Epithelial cell of esophagus (primary cell): ENCODE data around the gene WDR27.
"Not testable (repeated sequence)": the region's sequence is repeated elsewhere in the genome, so short reads cannot be mapped to it uniquely, and the experiment has no call there.

Experiments used
- DNase-seq: peaks from one replicate; pipeline ENCODE4 v3.0.0; 2010; ENCODE audit warnings: low read depth
- H3K4me3 ChIP-seq: 2 replicates; pipeline ENCODE4 v1.5.1; 2011; ENCODE audit warnings: mild to moderate bottlenecking, low read length, control low read depth
- TF ChIP-seq, protein P1 (sequence below): IDR thresholded peaks from 2 replicates; pipeline ENCODE4 v1.5.1; 2011; ENCODE audit warnings: low read depth, mild to moderate bottlenecking, low read length, control low read depth, inconsistent platforms; ENCODE audit not compliant: insufficient read depth; ENCODE audit errors: missing control alignments

The WDR27 gene

DNA sequence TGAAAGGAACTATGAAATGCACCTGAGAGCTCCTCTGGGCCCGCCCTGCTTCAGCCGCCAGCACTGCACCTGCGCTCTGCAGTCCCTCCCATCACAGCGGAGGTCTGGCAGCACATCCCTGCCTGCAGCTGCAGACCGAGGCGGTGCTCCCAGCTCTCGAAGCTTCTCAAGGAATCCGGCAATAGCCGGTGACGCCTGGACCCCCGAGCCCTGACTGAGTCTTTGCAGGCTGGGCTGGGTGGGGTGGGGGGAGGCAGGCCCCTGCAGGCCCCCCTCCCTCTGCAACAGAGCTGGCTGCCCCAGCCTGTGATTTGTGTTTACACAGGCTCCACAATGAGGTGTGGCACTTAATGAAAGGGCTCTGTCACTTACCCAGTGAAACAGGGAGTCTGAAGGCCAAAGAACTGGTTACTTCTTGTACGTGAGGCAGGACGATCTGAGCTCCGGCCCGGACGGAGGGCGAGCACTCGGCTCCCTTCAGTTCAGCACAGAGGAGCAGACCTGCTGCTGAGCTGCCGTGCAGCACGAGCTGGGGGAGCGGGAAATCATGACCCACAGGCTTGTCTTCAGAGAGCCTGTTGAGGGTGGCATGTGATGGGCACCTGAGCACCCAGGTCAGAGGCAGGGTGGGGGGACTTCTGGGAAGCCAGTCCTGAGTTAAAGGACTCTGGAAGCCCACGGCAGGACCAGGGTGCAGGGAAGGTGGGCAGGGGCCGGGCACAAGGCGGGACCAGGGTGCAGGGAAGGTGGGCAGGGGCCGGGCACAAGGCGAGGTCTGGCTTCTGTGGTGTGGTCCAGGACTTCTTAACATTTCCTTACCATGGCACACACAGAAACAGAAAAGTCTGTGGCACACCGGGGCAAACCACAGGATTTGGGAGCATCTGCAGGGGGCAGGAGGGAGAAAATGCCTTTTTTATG is 255.9 kb downstream of the WDR27 start:
- DNase-seq: no peak
- TF ChIP-seq, protein P1, sequence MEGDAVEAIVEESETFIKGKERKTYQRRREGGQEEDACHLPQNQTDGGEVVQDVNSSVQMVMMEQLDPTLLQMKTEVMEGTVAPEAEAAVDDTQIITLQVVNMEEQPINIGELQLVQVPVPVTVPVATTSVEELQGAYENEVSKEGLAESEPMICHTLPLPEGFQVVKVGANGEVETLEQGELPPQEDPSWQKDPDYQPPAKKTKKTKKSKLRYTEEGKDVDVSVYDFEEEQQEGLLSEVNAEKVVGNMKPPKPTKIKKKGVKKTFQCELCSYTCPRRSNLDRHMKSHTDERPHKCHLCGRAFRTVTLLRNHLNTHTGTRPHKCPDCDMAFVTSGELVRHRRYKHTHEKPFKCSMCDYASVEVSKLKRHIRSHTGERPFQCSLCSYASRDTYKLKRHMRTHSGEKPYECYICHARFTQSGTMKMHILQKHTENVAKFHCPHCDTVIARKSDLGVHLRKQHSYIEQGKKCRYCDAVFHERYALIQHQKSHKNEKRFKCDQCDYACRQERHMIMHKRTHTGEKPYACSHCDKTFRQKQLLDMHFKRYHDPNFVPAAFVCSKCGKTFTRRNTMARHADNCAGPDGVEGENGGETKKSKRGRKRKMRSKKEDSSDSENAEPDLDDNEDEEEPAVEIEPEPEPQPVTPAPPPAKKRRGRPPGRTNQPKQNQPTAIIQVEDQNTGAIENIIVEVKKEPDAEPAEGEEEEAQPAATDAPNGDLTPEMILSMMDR: no peak
- no peak overlapping the region for H3K4me3 ChIP-seq

DNA sequence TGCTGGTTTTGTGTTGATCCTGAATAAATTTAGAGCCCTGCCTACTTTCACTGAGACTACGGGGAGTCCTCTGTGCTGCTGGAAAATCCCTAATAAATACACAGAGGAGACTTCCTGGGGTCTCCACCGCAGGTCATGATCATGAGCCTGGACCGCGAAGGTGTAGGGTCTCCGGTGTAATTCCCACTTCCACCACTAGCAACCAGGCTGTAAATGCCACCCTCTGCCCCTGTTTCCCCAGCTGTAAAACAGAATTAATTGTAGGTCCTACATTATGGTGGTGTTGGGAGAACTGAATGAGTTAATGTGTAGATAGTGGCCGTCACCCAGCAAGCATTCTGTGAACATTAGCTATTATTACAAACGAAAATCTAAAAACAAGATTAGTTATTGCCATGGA is 256.6 kb downstream of the WDR27 start:
- TF ChIP-seq, protein P1: no peak
- no peak overlapping the region for H3K4me3 ChIP-seq
- DNase-seq: no peak

DNA sequence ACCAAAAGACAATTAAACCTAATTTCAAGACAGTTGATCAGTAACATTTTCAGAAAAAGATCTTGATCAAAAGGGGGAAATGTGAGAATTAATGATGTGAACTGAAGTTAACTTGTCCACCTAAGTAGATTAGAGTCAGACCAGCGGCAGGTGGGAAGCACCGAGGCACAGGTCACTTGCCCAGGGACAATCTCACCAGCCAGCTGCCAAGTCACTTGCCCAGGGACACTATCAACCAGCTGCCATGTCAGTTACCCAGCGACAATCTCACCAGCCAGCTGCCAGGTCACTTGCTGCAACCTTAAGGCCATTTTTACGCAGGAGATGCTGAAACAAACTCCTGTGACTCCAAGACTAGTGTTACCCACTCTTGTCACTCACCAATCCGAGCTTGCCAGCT is 260.5 kb downstream of the WDR27 start:
- no peak overlapping the region for H3K4me3 ChIP-seq
- TF ChIP-seq, protein P1: no peak
- no peak for DNase-seq

DNA sequence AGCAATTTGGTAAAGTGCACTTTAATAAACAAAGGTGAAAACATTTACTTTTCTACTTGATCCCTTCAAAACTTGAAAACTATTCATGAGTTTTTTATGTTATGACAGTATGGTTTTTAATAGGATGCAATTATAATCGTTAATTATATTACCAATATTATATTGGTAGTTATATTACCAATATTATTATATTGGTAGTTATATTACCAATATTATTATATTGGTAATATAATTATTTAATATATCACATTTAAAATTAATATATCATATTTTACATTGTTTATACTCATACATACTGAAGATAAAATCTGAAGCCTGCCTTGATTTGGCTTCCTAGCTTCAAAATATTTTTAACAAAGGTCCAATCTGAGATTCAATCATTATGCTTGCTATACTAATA is 262.1 kb downstream of the WDR27 start:
- TF ChIP-seq, protein P1: no peak
- no peak overlapping the region for H3K4me3 ChIP-seq
- DNase-seq: no peak

DNA sequence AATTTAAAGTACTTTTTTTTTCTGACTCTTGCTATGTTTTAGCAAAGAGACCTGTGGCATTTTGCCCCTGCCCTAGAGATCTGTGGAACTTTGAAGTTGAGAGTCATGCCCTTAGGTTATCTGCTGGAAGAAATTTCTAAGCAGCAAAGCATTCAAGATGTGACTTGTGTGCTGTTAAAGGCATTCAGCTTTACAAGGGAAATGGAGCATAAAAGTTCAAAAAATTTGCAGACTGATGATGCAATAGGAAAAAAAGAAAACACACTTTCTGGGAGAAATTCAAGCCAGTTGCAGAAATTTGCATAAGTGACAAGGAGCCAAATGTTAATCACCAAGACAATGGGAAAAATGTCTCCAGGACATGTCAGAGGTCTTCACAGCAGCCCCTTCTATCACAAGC is 267.3 kb downstream of the WDR27 start:
- DNase-seq, H3K4me3 ChIP-seq: not testable (repeated sequence)

DNA sequence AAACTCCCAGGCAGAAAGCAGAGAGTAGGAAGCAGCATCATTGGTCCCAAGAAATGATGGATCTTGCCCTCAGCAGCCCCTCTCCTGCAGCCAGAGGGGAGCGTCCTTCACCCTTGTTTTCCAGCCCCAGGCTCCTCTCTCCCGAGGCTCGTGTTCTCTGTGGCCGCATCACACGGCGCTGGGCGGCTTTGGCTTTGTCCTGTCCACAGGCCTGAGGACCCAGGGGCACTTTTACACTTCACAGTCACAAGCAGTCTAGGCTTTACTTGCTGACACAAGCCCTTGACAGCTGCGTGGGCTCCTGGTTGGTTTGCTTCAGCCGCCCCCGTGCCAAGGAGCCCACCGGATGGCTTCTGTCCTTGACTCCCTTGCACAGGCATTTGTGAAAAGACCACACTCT is 272.8 kb downstream of the WDR27 start:
- H3K4me3 ChIP-seq: no peak overlapping the region
- TF ChIP-seq, protein P1: no peak
- no peak for DNase-seq

DNA sequence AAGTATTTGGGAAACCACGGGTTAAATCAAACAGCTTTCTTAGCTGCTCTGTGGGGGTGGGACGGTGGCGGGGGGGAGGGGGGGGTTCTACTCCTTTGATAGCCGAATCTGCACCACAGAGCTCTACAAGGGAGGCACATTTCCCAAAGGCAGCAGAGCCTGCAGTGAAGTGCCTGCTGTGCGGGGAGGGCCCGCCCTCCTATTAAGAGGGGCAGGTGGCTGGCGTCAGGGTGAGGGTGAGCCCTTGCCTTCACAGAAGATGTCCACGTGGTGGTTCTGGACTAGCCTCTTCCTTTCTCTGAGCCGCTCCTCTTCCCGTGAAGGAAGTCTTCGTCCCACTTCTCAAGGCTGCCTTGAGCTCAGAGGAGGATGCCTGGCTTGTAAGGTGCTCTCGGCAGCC is 273.3 kb downstream of the WDR27 start:
- no peak overlapping the region for H3K4me3 ChIP-seq
- TF ChIP-seq, protein P1: no peak
- DNase-seq: no peak
